Large intestine (tissue), 3 donors: ENCODE results near the gene KIAA1614. TPM values are rescaled to one million over a fixed set of nuclear protein-coding genes. Genes with fewer than 3 reads are reported as not detected.
A peak's percentile ranks its signal among the peaks of the same experiment; 100 is the strongest.

Experiments used
- DNase-seq, 2 donors: peaks; one replicate each; pipeline versions ENCODE4 v3.0.0 to v3.0.0-alpha.2; 2013
- H3K27ac ChIP-seq: one replicate; pipeline ENCODE4 v1.5.1; 2013; ENCODE audit warnings: low read length
- H3K27me3 ChIP-seq: 2 replicates; pipeline ENCODE4 v1.6.1; 2013; ENCODE audit warnings: low read length; ENCODE audit not compliant: control insufficient read depth, insufficient read depth
- H3K36me3 ChIP-seq: 2 replicates; pipeline ENCODE4 v1.6.1; 2013; ENCODE audit warnings: low read length; ENCODE audit not compliant: control insufficient read depth, insufficient read depth
- H3K4me1 ChIP-seq: one replicate; pipeline ENCODE4 v1.6.1; 2013; ENCODE audit warnings: low read length; ENCODE audit not compliant: control insufficient read depth, insufficient read depth
- H3K4me3 ChIP-seq: one replicate; pipeline ENCODE4 v1.5.1; 2013; ENCODE audit warnings: low read length
- H3K9me3 ChIP-seq: one replicate; pipeline ENCODE4 v1.6.1; 2013; ENCODE audit warnings: mild to moderate bottlenecking, low read depth, low read length, moderate library complexity; ENCODE audit not compliant: control insufficient read depth
- WGBS: methylation state at CpG from one replicate; pipeline ENCODE4 v1.1.5; 2013; ENCODE audit warnings: low lambda C conversion rate; ENCODE audit not compliant: insufficient coverage; 5-methylcytosine and 5-hydroxymethylcytosine counted together
- polyA plus RNA-seq: library from polyadenylated mRNA; unstranded; fragments of 120-200 nt; gene quantifications from one replicate; pipeline ENCODE4 v1.2.1, GENCODE V29; 2013

The KIAA1614 gene
- polyA plus RNA-seq, 1 donor = 2.1 TPM

GRCh38 chr1:180924939-180925338, 12.2 kb downstream of the KIAA1614 start:
- Histone ChIP-seq H3K27me3 (no peaks in the 10 kb centered on the region), H3K36me3 (no peaks in the 10 kb centered on the region), H3K4me3 (no peak overlapping the region), H3K27ac (no peak overlapping the region), H3K9me3 (no peaks in the 10 kb centered on the region), H3K4me1 (peaks cover 32% of the 10 kb centered on the region)
- DNase-seq = no peak
- WGBS = no CpG with 5 or more reads among the region's 2 CpGs

- peak in 1 of 2 donors; percentile 41 for DNase-seq
- peaks cover 32% of the 10 kb centered on the region for H3K4me1 ChIP-seq
Observed at GRCh38 chr1:180925471-180926051, 12.9 kb downstream of the KIAA1614 start.

GRCh38 chr1:180926164-180926981, 13.7 kb downstream of the KIAA1614 start:
- H3K9me3 ChIP-seq = no peaks in the 10 kb centered on the region
- no peak overlapping the region for H3K4me3 ChIP-seq
- no CpG with 5 or more reads among the region's 14 CpGs for WGBS
- no peaks in the 10 kb centered on the region for H3K36me3 ChIP-seq
- peak; percentile 61 to 71 for DNase-seq
- peak overlapping the region; percentile 39 for H3K27ac ChIP-seq
- no peaks in the 10 kb centered on the region for H3K27me3 ChIP-seq
- H3K4me1 ChIP-seq = peaks cover 32% of the 10 kb centered on the region

More at GRCh38 chr1:180925471-180926051, 12.9 kb downstream of the KIAA1614 start:
- no peaks in the 10 kb centered on the region for H3K36me3 ChIP-seq
- H3K9me3 ChIP-seq = no peaks in the 10 kb centered on the region
- H3K4me3 ChIP-seq = no peak overlapping the region
- WGBS = no CpG with 5 or more reads among the region's 7 CpGs
- H3K27me3 ChIP-seq = no peaks in the 10 kb centered on the region
- H3K27ac ChIP-seq = peak overlapping the region; percentile 39

GRCh38 chr1:180927348-180927747, 14.7 kb downstream of the KIAA1614 start:
- Histone ChIP-seq H3K36me3 (no peaks in the 10 kb centered on the region), H3K27me3 (no peaks in the 10 kb centered on the region), H3K27ac (peak overlapping the region; percentile 37), H3K9me3 (no peaks in the 10 kb centered on the region), H3K4me3 (no peak overlapping the region), H3K4me1 (peaks cover 32% of the 10 kb centered on the region)
- WGBS = no CpG with 5 or more reads among the region's 13 CpGs
- no peak for DNase-seq

GRCh38 chr1:180927841-180928240, 15.1 kb downstream of the KIAA1614 start:
- H3K27me3 ChIP-seq = no peaks in the 10 kb centered on the region
- no CpG with 5 or more reads among the region's 4 CpGs for WGBS
- peak overlapping the region; percentile 37 for H3K27ac ChIP-seq

GRCh38 chr1:180928331-180929230, 15.9 kb downstream of the KIAA1614 start:
- H3K27ac ChIP-seq = no peak overlapping the region
- no peak overlapping the region for H3K4me3 ChIP-seq
- H3K4me1 ChIP-seq = peaks cover 23% of the 10 kb centered on the region
- no peak for DNase-seq
- peaks cover 3% of the 10 kb centered on the region for H3K36me3 ChIP-seq
- H3K27me3 ChIP-seq = no peaks in the 10 kb centered on the region
- H3K9me3 ChIP-seq = no peaks in the 10 kb centered on the region
- no CpG with 5 or more reads among the region's 17 CpGs for WGBS

More at GRCh38 chr1:180927841-180928240, 15.1 kb downstream of the KIAA1614 start:
- Histone ChIP-seq H3K36me3 (no peaks in the 10 kb centered on the region), H3K4me1 (peaks cover 29% of the 10 kb centered on the region), H3K4me3 (no peak overlapping the region), H3K9me3 (no peaks in the 10 kb centered on the region)
- DNase-seq = no peak

GRCh38 chr1:180929389-180929788, 16.7 kb downstream of the KIAA1614 start:
- no peak overlapping the region for H3K27ac ChIP-seq
- no peaks in the 10 kb centered on the region for H3K9me3 ChIP-seq
- WGBS = no CpG with 5 or more reads among the region's 3 CpGs

GRCh38 chr1:180930687-180931086, 18.0 kb downstream of the KIAA1614 start:
- peaks cover 3% of the 10 kb centered on the region for H3K36me3 ChIP-seq
- no CpG with 5 or more reads among the region's 5 CpGs for WGBS

More at GRCh38 chr1:180929389-180929788, 16.7 kb downstream of the KIAA1614 start:
- DNase-seq = no peak
- Histone ChIP-seq H3K36me3 (peaks cover 3% of the 10 kb centered on the region), H3K27me3 (no peaks in the 10 kb centered on the region), H3K4me3 (no peak overlapping the region), H3K4me1 (peaks cover 23% of the 10 kb centered on the region)

GRCh38 chr1:180931529-180931928, 18.8 kb downstream of the KIAA1614 start:
- WGBS = no CpG with 5 or more reads among the region's 4 CpGs
- H3K9me3 ChIP-seq = no peaks in the 10 kb centered on the region
- peaks cover 19% of the 10 kb centered on the region for H3K4me1 ChIP-seq
- no peak overlapping the region for H3K4me3 ChIP-seq
- peaks cover 3% of the 10 kb centered on the region for H3K36me3 ChIP-seq
- no peaks in the 10 kb centered on the region for H3K27me3 ChIP-seq
- H3K27ac ChIP-seq = no peak overlapping the region
- DNase-seq = no peak

More at GRCh38 chr1:180930687-180931086, 18.0 kb downstream of the KIAA1614 start:
- H3K27me3 ChIP-seq = no peaks in the 10 kb centered on the region
- H3K9me3 ChIP-seq = no peaks in the 10 kb centered on the region
- peaks cover 21% of the 10 kb centered on the region for H3K4me1 ChIP-seq
- no peak for DNase-seq
- no peak overlapping the region for H3K4me3 ChIP-seq
- no peak overlapping the region for H3K27ac ChIP-seq

GRCh38 chr1:180932378-180932777, 19.7 kb downstream of the KIAA1614 start:
- peaks cover 10% of the 10 kb centered on the region for H3K4me1 ChIP-seq
- no peak for DNase-seq
- no peaks in the 10 kb centered on the region for H3K9me3 ChIP-seq
- H3K36me3 ChIP-seq = peaks cover 3% of the 10 kb centered on the region
- WGBS = no CpG with 5 or more reads among the region's 4 CpGs
- H3K27ac ChIP-seq = no peak overlapping the region
- no peaks in the 10 kb centered on the region for H3K27me3 ChIP-seq
- H3K4me3 ChIP-seq = no peak overlapping the region
